HG02943 (cell line): ENCODE measurements around the gene PAOX.
A peak's percentile ranks its signal among the peaks of the same experiment; 100 is the strongest.
"Not testable (repeated sequence)": the region's sequence is repeated elsewhere in the genome, so short reads cannot be mapped to it uniquely, and the experiment has no call there.

Source experiments
- ATAC-seq: cut with Tn5 transposase; IDR thresholded peaks from one replicate; pipeline ENCODE4 v1.9.1; 2021; ENCODE audit warnings: mild to moderate bottlenecking, low read depth, moderate library complexity; ENCODE audit not compliant: unreplicated experiment

The PAOX gene

DNA sequence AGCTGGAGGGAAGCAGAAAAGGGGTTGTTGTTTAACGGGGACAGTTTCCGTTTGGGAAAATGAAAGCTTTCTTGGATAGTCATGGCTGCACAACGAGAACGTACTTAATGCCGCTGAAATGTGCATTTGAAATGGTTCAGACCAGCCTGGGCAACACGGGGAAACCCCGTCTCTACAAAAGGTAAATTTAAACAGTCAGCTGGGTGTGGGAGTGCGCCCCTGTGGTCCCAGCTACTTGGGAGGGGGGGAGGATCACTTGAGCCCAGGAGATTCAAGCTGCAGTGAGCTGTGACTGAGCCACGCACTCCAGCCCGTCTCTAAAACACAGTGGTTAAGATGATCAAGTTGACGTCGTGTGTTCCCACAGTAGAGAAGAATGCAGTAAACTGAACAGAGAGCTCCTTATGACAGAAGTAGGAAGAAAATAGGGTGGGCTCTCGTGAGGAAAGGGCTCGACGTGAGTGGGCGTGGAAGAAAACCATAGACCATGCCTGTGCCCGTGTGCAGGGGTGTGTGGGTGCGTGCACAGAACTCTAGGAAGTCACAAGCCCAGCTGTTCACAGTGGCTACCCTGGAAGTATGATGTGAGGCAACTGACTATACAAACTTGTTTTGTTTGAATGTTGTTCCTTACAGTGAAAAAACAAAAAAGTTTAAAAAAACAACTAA lies 17.2 kb upstream of the PAOX start:
- ATAC-seq: no peak

- no peak for ATAC-seq
Observed at GRCh38 chr10:133362846-133363245, 16.2 kb upstream of the PAOX start.

GRCh38 chr10:133364645-133365431 lies 14.2 kb upstream of the PAOX start:
- no peak for ATAC-seq

GRCh38 chr10:133365461-133366129 lies 13.5 kb upstream of the PAOX start:
- ATAC-seq: no peak

- no peak for ATAC-seq
Observed at GRCh38 chr10:133366130-133366478, 13.0 kb upstream of the PAOX start.

DNA sequence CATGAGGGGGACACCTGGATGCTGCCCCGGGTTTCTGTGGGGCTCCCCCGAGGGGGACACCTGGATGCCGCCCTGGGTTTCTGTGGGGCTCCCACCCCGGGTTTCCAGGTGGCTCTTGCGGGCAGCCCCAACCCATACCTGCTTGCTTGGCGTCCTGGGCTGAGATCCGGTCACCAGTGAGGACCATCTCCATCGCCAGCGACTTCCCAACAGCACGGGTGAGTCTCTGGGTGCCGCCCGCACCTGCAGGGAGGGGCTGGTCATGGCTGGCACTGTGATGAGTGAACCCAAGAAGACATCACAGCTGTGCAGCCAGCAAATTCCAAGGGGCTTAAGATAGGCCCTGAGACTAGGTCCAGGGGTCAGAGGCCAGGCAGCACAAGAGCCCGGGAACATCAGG lies 12.3 kb upstream of the PAOX start:
- no peak for ATAC-seq

DNA sequence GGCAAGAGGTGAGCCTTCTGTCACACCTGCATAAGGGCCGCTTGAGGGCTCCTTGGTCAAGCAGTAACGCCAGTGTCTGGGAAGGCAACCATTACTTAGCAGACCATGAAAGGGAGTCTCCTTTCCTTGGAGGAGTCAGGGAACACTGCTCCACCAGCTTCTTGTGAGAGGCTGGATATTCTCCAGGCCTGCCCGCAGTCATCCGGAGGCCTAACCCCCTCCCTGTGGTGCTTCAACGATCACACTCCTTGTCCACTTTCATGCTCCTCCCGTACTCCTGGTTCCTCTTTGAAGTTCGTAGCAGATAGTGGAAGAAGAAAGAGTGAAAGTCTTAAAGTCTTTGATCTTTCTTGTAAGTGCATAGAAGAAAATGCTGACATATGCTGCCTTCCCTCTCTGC lies 11.6 kb upstream of the PAOX start:
- not testable (repeated sequence) for ATAC-seq

DNA sequence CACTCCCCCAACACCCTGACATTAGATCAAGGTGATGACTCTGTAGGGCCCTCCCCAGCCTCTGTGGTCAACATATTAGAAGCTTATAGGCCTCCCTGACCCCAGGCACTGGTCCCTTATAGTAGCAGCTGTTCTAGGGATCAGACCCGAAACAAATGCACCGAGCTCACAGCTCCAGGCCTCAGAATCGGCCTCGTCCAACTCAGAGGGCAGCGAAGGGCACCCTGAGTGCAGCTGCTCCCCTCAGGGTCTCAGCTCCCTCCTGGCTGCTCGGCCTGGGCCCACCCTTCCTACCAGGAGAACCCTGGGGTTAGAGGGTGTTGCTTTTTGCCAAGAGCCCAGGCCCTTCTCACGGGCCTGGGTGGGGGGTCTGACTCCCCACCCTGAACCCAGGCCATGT lies 10.9 kb upstream of the PAOX start:
- ATAC-seq: no peak

DNA sequence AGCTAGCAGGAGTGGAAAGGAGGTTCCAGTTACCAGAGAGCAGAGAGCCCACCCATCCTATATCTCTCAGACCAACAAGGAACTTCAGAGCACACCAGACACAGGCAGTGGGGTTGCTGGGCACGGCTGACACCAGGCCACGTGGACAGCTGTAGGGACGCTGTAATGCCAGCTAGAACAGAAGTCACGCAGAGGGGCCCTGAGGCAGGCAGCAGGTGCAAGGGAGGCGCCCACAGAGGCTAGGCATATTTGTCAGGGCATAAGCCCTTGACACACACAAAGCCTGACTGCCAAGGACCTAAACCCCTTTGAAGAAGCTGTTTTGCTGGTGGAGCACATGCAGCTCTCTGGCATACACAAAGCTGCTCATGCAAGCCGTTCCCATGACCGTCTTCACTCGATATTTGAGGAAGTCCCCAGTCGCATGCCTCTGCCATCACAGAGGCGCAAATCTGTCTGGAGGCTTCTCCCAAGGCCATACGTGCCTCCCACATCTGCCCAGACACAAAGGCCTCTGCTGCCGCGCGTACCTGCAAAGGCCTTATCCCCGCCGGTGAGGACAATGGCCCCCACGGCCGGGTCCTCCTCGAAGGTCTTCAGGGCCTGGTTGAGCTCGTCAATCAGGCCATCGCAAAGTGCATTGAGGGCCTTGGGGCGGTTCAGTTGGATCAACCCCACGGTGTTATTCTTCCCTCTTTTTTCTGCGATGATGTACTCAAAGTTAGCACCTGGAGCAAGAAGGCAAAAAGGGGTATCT lies 8.9 kb upstream of the PAOX start:
- no peak for ATAC-seq

GRCh38 chr10:133372507-133372906 lies 6.6 kb upstream of the PAOX start:
- no peak for ATAC-seq

DNA sequence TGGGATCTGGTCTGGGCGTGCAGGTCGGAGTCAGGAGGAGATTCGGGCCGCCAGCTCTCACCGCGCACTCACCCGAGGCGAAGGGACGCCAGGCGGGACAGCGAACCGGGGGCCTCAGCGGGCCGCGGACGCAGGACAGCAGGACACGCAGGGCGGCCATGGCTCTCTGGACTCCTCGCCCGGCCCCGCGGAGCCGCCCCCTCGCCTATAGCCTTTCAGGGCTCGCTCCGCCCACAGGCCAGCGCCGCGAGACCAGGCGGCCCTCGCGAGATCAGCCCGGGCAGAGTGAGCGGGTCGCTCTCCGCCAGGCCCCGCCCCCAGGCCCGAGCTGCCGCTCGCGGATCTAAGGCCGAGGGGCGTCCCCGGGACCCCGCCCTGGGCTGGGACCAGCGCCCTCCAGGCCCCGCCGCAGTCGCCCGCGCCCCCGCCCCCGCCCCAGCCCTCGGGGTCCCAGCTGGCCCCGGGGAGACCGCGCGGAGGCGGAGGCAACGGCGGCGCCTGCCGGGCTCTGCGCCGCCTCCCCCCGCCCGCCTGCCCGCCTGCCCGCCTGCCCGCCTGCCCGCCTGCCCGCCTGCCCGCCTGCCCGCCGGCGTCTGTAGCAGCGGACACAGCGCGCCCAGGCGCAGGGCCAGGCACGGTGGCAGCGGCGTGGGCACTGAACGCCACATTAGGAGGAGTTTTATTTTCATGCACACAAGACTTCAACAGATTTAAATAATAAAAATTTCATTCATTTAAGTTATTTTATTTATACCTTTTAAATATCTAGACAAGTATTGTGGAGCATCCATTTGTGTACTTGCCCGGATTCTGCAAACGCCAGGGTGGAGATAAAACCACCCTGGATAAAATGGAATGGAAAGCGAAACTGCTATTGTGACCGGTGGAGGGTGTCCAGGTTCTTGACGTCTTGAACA lies 5.6 kb upstream of the PAOX start, which contains the start of gene ECHS1:
ECHS1 (minus strand) TSS at position 181 of the 917 bp plus-strand sequence; CDS start at position 160, 21 bp downstream.
- peak; percentile 89 for ATAC-seq

DNA sequence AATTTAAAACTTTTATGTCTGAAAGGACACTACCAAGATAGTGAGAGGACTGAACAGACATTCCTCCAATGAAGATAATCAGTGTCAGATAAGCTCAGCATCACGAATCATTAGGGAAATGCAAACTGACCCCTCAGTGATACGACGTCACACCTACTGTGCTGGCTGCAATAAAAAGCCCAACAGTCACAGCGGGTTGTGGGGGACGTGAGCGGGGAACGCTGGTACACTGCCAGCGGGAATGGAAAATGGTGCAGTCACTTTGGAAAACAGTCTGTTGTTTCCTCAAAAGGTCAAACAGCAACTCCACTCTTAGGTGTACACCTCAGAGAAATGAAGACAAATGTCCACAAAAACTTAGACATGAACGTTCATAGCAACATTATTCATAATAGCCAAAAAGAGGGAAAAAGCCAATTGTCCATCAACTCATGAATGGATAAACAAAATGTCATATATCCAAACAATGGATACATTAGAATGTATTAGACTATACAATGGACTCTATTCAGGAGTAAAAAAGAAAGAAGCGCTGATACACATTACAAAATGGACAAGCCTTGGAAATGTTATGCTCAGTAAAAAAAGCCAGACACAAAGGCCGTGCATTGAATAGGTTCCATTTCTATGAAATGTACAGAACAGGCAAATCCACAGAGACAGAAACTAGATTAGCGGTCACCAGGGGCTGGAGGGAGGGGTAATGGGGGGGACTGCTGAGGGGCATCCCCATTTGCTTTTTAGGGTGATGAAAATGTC lies 3.5 kb upstream of the PAOX start:
- ATAC-seq: no peak

GRCh38 chr10:133376183-133376582 lies 2.9 kb upstream of the PAOX start:
- ATAC-seq: not testable (repeated sequence)

DNA sequence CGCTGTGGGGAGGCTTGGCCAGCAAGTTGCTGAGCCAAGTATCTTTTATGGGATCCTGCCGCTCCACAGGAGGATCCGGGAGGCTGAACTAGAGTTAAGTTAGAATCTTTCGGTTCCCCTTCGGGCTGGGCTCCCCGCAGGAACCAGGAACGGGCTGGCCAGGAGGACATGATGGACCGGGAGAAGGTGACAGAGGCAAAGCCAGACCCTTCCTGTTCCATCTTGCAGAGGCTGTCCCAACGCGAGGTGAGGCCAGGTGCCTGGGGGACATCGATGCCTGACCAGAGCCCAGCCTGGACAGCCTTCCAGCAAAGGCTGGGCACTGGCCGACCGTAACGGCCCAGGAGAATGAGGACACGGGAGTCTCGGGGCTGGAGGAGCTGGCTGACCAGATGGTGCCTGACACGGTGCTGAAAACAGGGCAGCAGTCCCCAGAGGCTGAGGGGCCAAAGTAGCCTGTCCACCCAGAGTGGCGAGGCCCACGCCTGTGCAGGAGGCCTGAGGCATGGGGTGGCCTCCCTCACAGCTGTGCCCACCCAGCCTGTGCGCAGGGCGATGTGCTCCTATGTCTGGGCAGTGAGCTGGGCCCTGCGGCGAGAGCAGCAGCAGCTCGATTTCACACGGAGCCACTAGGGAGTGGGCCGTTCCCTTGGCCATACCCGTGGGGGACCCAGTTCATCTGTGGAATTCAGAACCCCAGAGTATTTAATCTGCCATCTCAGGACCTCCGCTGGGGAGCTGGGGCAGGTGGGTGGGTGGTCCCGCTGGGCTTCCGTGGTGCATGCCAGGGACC lies 1.8 kb upstream of the PAOX start:
- ATAC-seq: no peak

DNA sequence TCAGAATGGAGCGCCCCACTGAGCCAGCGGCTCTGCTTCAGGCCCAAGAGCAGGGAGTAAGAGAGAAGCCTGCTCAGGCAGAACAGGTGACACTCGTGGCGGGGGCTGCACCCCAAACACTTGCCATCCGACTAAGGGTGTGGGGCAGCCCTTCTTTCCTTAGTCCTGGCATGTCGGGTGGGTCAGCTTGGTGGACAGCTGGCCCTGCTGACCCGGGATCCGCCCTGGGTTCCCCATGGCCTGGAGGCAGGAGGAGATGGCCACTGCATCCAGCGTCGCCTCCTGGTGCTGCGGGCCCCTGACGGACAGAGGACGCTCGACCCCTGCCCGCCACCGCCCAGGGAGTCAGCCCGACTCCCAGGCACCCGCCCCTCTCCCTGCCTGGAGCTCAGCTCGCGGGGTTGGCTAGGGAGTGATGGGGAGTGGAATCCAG lies 1.2 kb upstream of the PAOX start:
- ATAC-seq: no peak

DNA sequence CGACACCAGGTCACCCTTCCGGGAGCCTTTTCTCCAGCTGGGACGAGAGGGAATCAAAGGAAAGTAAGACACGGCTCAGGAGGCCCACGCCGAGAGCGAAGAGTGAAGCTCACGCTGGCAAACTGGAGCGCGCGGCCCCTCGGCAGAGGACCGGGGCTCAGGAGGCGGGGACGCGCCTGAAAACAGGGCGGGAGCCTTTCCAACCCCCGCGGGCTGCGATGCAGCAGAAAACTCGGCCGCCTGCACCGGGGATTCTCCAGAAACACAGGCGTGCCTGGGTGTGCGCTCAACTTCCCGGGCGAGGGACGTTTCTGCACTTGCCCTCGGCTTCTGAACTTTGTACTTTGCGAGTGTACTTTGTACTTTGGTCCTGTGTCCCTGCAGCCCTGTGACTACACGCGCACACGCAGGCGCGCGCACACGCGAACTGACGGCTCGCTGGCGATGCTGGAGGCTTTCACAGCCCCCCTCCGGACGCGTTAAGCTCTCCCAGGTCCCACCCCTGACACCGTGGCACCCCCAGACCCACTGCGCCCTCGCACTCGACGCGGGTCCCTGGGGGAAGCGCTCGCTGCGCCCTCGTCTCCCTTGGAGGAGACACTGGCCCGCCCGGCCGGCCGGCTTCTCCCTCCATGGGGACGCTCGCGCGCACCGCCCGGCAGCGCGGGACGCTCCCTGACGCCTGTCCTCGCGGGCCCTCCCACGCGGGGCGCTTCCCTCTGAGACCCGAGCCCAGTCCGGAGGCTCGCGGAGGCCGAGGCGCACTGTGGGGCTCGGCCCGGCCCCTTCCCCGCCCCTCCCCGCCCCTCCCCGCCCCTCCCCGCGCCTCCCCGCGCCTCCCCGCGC lies 588 bp upstream of the PAOX start:
- ATAC-seq: peak; percentile 49
